KMS-11 (cell line): ENCODE measurements around the gene RUFY1.

Source experiments
- H2AFZ ChIP-seq: fragments of 200-600 bp; sonication (generic); 2 replicates; pipeline ENCODE4 v1.6.1; 2016; ENCODE audit warnings: antibody characterized with exemption, mixed run types, low read depth
- H3K27ac ChIP-seq: fragments of 200-600 bp; sonication (generic); 2 replicates; pipeline ENCODE4 v1.6.1; 2016; ENCODE audit warnings: mild to moderate bottlenecking, mixed run types
- H3K27me3 ChIP-seq: fragments of 200-600 bp; sonication (generic); 2 replicates; pipeline ENCODE4 v1.6.1; 2017; ENCODE audit warnings: mild to moderate bottlenecking, low read depth, mixed run types, moderate library complexity; ENCODE audit not compliant: insufficient read depth
- H3K36me3 ChIP-seq: fragments of 200-600 bp; sonication (generic); 2 replicates; pipeline ENCODE4 v1.6.1; 2017; ENCODE audit warnings: mild to moderate bottlenecking, mixed run types; ENCODE audit not compliant: insufficient read depth
- H3K4me1 ChIP-seq: fragments of 200-600 bp; sonication (generic); 2 replicates; pipeline ENCODE4 v1.6.1; 2016; ENCODE audit warnings: mild to moderate bottlenecking, low read depth, mixed run types; ENCODE audit not compliant: poor library complexity, severe bottlenecking
- H3K4me2 ChIP-seq: fragments of 200-600 bp; sonication (generic); 2 replicates; pipeline ENCODE4 v1.7.0; 2016; ENCODE audit warnings: mild to moderate bottlenecking, mixed run types
- H3K4me3 ChIP-seq: fragments of 200-600 bp; sonication (generic); IDR thresholded peaks from 2 replicates; pipeline ENCODE4 v1.6.1; 2017; ENCODE audit warnings: low read depth, low read length, mixed read lengths; ENCODE audit not compliant: insufficient read depth
- H3K79me2 ChIP-seq: fragments of 200-600 bp; sonication (generic); 2 replicates; pipeline ENCODE4 v1.6.1; 2016; ENCODE audit warnings: low read depth, mixed run types; ENCODE audit not compliant: insufficient read depth
- H3K9ac ChIP-seq: fragments of 200-600 bp; sonication (generic); 2 replicates; pipeline ENCODE4 v1.6.1; 2016; ENCODE audit warnings: mild to moderate bottlenecking, mixed run types
- H4K20me1 ChIP-seq: fragments of 200-600 bp; sonication (generic); 2 replicates; pipeline ENCODE4 v1.6.1; 2016; ENCODE audit warnings: mild to moderate bottlenecking, mixed run types; ENCODE audit not compliant: insufficient read depth
- CTCF ChIP-seq: fragments of 200-600 bp; sonication (generic); conservative IDR thresholded peaks from 2 replicates; pipeline ENCODE4 v1.6.1; 2017; ENCODE audit warnings: low read depth, mild to moderate bottlenecking, antibody characterized with exemption, low read length, moderate library complexity, mixed read lengths

The RUFY1 gene

GRCh38 chr5:179605026-179605833 lies 54.9 kb downstream of the RUFY1 start:
- Histone ChIP-seq H4K20me1 (no peaks in the 10 kb centered on the region), H3K36me3 (no peaks in the 10 kb centered on the region), H3K4me1 (peaks cover 22% of the 10 kb centered on the region), H3K4me3 (no peak overlapping the region), H3K27ac (no peak overlapping the region), H3K79me2 (no peaks in the 10 kb centered on the region), H3K9ac (no peak overlapping the region), H2AFZ (no peak overlapping the region), H3K27me3 (no peaks in the 10 kb centered on the region), H3K4me2 (no peak overlapping the region)
- TF ChIP-seq CTCF, result no peak

GRCh38 chr5:179606071-179606909 lies 55.9 kb downstream of the RUFY1 start:
- no peak for TF ChIP-seq CTCF

GRCh38 chr5:179606910-179607159 lies 56.5 kb downstream of the RUFY1 start:
- Histone ChIP-seq H3K4me2 (no peak overlapping the region), H3K27me3 (no peaks in the 10 kb centered on the region), H2AFZ (no peak overlapping the region), H3K36me3 (no peaks in the 10 kb centered on the region), H3K9ac (no peak overlapping the region), H3K4me3 (no peak overlapping the region), H3K27ac (no peak overlapping the region), H4K20me1 (no peaks in the 10 kb centered on the region), H3K4me1 (peaks cover 22% of the 10 kb centered on the region), H3K79me2 (no peaks in the 10 kb centered on the region)
- no peak for TF ChIP-seq CTCF

More at GRCh38 chr5:179606071-179606909, 55.9 kb downstream of the RUFY1 start:
- no peaks in the 10 kb centered on the region for H3K27me3 ChIP-seq
- no peaks in the 10 kb centered on the region for H4K20me1 ChIP-seq
- no peak overlapping the region for H2AFZ ChIP-seq
- H3K9ac ChIP-seq, result no peak overlapping the region
- no peaks in the 10 kb centered on the region for H3K79me2 ChIP-seq
- H3K27ac ChIP-seq, result no peak overlapping the region
- no peak overlapping the region for H3K4me2 ChIP-seq
- no peaks in the 10 kb centered on the region for H3K36me3 ChIP-seq
- no peak overlapping the region for H3K4me3 ChIP-seq
- peaks cover 22% of the 10 kb centered on the region for H3K4me1 ChIP-seq

GRCh38 chr5:179607160-179607931 lies 57.0 kb downstream of the RUFY1 start:
- no peak for TF ChIP-seq CTCF
- no peaks in the 10 kb centered on the region for H4K20me1 ChIP-seq
- no peak overlapping the region for H3K4me3 ChIP-seq
- H3K27ac ChIP-seq, result peak overlapping the region; percentile 35; the same call in 1 of the 2 replicates
- no peak overlapping the region for H2AFZ ChIP-seq
- H3K9ac ChIP-seq, result no peak overlapping the region
- peaks cover 22% of the 10 kb centered on the region for H3K4me1 ChIP-seq
- no peaks in the 10 kb centered on the region for H3K79me2 ChIP-seq
- no peaks in the 10 kb centered on the region for H3K36me3 ChIP-seq
- 0 out of 2 replicates have a peak overlapping the region, but pooled peaks have one; percentile 6 for H3K4me2 ChIP-seq
- no peaks in the 10 kb centered on the region for H3K27me3 ChIP-seq
